Measurements from ENCODE around the gene VAV2.
"Not testable (repeated sequence)": the region's sequence is repeated elsewhere in the genome, so short reads cannot be mapped to it uniquely, and the experiment has no call there.

Gene VAV2

GRCh38 chr9:133996531-133997520, 4.7 kb upstream of the VAV2 start:
- DNase-seq, result peak; percentile 42 to 47 (median 43)

DNA sequence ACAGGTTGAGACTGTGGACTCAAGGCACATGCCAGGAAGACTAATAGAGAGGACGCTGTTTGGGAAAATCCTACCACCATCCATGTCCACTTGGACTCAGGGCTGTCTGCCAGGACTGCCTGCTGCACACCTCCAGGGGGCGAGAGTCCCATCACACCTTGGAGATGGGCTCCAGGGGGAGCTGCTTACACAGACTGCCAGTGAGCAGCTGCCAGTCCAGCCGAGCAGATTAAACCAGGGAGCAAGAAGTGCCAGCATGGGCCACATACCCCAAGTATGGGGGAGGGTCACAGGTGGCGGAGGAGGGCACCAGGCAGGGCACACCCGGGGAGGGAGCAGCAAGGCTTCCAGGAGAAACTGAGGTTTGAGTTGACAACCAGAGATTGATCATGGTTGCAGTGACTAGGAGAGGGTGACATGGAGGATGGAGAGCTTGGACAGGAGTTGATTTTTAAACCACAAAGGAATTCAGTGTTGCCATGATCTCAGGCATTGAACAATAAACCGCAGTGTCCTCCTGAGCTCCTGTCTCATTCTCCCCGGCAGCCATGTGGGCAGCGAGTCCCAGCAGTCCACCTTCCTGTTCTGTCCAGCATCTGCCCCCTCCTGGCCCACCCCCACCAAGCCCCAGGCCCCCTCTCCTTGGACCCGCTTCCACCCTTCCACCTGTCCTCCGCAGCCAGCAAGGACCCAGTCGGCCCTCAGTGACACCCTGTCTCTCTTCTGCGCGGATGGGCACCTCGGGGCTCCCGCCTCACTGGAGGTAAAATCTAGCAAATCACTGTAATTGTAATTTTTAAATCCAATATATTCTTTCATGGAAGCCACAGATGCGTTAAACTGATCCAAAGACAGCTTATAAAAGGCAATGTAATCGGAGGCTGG, 3.1 kb upstream of the VAV2 start:
- peak in 2 of 3 donors; percentile 9 to 15 for DNase-seq

DNA sequence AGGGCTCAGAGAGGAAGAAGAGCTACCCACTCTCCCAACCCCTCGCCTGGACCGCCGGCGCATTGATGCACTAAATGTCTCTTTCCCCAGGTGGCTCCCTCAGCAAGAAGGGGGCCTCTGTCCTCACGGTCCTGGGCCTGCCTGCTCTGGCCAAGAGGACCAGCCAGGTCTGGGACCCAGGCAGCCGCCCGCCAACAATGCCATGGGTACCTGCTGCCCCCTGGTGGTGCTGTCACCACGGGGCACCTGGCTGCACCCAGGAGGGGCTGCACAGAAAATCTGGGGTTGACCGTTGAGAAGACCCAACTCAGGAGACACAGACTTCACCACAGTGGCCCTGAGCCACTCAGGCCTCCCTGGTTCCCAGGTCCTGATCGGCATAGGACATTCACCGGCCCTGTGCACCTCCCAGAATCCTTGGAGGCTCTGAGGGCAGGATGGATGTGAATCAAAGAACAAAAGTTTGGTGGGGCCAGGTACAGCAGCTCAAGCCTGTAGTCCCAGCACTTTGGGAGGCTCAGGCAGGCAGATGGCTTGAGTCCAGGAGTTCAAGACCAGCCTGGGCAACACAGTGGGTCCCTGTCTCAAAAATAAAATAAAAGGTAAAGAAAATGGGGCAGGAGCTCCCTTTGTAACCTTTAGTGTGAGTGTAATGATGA, 2.4 kb upstream of the VAV2 start:
- peak; percentile 77 to 92 (median 88) for DNase-seq

GRCh38 chr9:133993635-133994253, 1.6 kb upstream of the VAV2 start:
- no peak for DNase-seq

DNA sequence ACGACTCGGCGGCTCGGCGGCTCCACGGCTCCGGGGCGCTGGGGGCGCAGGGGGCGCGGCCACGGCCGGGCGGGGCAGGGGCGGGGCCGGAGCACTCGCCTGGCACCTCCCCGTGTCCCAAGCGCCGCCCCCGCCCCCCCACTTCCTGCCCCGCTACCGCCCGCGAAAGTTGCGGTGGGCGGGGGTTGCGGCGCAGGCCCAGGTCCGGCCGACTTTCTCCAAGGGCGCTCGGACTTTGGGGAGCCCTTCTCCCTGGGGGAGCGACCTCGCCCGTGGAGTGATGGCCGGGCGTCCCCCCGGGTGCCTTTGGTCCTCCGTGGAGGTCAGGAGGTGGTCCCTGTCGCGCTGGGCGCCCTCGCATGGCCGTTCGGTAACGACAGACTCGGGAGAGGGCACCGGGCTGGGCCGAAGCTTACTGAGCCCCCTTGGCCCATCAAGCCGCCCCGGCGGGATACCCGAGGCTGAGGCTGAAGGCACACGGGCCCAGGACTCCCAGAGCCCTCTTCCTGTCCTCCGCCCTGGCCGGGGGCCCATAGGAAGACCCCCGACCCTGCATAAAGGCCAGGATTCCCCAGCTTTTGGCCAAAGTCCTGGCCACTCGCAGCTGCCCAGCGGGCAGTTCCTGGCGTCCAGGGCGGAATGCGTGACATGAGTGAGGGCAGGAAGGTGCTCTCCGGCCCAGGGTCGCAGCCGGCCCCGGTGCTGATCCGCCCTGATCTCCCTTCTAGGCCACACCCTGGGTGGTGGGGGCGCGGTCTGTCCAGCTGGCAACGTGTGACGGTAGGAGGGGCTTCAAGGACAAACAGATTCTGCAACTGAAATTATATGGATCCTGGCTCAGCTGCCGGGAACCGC, 883 bp upstream of the VAV2 start:
- DNase-seq, result peak; percentile 86 to 95 (median 88)

- peak in 2 of 3 donors; percentile 27 to 47 for DNase-seq
These were observed 756 bp downstream of the VAV2 start for GRCh38 chr9:133991214-133991921.

- DNase-seq, result peak; percentile 33 to 37 (median 37)
These were observed 1.5 kb downstream of the VAV2 start for GRCh38 chr9:133990366-133991213.

- DNase-seq, result no peak
These were observed 2.3 kb downstream of the VAV2 start for GRCh38 chr9:133989625-133990365.

- not testable (repeated sequence) for DNase-seq
These were observed 3.4 kb downstream of the VAV2 start for GRCh38 chr9:133988771-133989170.

- no peak for DNase-seq
These were observed 4.0 kb downstream of the VAV2 start for GRCh38 chr9:133987946-133988665.

- no peak for DNase-seq
These were observed 4.7 kb downstream of the VAV2 start for GRCh38 chr9:133987446-133987788.

- no peak for DNase-seq
These were observed 5.2 kb downstream of the VAV2 start for GRCh38 chr9:133986774-133987445.

- DNase-seq, result no peak
These were observed 6.1 kb downstream of the VAV2 start for GRCh38 chr9:133986061-133986460.

- no peak for DNase-seq
These were observed 9.0 kb downstream of the VAV2 start for GRCh38 chr9:133982971-133983720.

GRCh38 chr9:133981958-133982681, 10.0 kb downstream of the VAV2 start:
- no peak for DNase-seq

DNA sequence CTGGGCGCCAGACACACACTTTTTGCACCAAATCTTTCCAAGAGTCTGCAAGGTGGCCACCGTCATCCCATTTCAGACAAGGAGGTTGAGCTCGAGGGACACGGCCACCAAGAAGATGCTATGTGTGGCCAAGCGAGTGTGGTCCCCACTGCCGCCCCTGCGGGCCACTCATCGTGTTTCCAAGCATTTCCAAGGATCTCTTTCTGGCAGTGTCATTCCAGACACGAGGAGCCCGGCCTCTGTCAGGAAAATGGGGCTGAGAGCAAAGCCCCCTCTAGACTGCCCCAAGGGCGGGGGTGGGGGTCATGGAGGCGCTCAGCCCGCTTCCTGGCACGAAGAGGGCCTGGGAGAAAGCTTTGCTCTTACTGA, 10.6 kb downstream of the VAV2 start:
- no peak for DNase-seq
